GM20000 (cell line): ENCODE data around the gene FAM174C.

Experiments
- DNase-seq: peaks from one replicate; pipeline ENCODE4 v3.0.0; 2012; ENCODE audit warnings: low spot score
- TF ChIP-seq, protein P1 (sequence below): IDR thresholded peaks from 2 replicates; pipeline ENCODE4 v1.5.1; 2012; ENCODE audit warnings: mild to moderate bottlenecking, control low read depth; ENCODE audit errors: extremely low read depth, missing control alignments

FAM174C gene

GRCh38 chr19:1282588-1283206 is 7.4 kb downstream of the FAM174C start:
- peak; percentile 33 for DNase-seq
- TF ChIP-seq, protein P1, sequence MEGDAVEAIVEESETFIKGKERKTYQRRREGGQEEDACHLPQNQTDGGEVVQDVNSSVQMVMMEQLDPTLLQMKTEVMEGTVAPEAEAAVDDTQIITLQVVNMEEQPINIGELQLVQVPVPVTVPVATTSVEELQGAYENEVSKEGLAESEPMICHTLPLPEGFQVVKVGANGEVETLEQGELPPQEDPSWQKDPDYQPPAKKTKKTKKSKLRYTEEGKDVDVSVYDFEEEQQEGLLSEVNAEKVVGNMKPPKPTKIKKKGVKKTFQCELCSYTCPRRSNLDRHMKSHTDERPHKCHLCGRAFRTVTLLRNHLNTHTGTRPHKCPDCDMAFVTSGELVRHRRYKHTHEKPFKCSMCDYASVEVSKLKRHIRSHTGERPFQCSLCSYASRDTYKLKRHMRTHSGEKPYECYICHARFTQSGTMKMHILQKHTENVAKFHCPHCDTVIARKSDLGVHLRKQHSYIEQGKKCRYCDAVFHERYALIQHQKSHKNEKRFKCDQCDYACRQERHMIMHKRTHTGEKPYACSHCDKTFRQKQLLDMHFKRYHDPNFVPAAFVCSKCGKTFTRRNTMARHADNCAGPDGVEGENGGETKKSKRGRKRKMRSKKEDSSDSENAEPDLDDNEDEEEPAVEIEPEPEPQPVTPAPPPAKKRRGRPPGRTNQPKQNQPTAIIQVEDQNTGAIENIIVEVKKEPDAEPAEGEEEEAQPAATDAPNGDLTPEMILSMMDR = no peak

DNA sequence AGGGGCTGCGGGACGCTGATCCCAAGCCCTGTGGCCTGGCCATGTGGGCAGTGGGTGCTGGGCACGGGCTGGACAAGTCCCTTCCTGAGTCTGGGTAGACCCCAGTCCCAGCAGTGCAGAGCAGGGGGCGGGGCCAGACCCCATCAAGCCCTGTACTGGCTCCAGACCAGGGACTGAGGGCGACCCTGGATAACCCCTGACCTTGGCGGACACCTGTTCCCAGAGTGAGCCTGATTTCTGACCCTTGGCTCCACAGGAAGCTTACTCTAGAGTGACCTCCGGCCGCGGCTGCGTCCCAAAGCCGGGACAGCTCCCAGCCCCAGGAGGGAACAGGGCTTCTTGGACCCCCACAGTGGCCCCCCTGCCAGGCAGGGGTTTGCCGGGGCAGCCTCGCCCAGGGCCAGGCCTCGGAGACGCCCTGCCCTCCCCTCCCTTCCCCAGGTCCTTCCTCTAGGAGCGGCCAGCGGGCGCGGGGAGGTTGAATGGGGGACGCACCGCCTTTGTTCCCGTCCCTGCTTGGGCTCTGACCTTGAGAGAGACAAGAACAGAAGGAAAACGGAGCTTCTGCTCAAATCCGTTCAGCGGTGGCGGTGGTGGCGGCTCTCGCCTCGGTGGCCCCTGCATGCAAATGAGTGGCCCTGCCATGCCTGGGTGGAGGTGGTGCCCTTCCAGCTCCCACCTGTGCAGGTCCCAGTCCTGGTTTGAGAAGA is 8.0 kb downstream of the FAM174C start:
- TF ChIP-seq, protein P1 = no peak
- peak; percentile 26 for DNase-seq

DNA sequence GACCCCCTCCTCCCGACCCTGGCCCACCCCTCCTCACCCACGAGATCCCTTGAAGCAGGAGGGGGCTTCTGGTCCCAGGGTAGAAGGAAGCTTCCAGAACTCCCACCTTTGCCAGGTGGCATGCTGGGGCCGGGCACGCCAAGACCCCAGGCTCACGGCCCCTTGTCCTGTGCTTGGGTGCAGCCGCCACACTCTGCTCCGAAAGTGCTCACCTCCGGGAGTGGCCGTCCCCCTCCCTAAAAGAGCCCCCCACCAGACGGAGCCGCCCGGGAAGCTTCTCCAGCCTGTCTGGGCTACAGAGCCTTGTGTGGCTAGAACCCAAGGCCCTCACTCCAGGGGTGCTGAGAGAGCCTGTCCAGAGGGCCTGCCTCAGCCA is 8.6 kb downstream of the FAM174C start:
- TF ChIP-seq, protein P1 = no peak
- peak; percentile 23 for DNase-seq

DNA sequence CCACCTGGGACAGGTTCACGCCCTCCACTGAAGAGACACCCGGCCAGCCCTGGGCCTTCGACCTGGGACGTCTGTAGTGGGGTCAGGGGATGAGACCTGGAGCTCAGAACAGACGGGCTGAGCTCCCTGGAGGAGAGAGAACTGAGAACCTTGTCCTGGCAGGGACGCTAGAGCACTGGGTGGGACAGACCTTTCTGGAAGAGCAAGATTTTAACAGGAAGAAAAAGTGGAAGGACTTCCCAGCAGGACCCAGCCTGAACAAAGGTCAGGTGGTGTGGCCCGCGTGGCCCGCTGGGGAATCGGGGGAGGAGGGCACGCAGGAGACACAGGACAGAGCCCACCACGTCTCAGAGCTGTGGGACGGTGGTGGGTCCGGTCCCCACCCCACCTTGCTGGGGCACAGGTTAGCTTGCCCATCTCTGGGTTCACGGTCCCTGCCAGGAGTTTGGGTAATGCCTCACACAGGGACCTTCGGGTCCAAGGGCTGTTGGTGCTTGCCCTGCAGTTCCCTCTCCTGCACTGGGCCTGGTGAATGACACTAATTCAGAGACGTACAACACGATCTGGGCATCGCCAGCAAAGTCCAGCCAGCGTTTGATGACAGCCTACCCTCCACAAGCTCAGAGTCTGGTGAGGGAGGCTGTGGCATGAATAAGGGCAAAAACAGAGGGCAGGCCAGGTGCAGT is 9.1 kb downstream of the FAM174C start:
- peak; percentile 39 for DNase-seq
- TF ChIP-seq, protein P1 = no peak

GRCh38 chr19:1284979-1285736 is 9.8 kb downstream of the FAM174C start:
- peak; percentile 63 for DNase-seq
- TF ChIP-seq, protein P1 = no peak

GRCh38 chr19:1285737-1286360 is 10.5 kb downstream of the FAM174C start, which contains the start of gene EFNA2:
Gene EFNA2 (plus strand): TSS chr19:1285873. CDS start chr19:1286169, 296 bp downstream.
- DNase-seq = peak; percentile 61
- TF ChIP-seq, protein P1 = peak; percentile 6
